DOHH2 (cell line): ENCODE results near the gene ANKRD39.

ENCODE experiments used
- H3F3A ChIP-seq: fragments of 200-600 bp; sonication (generic), shearing (Covaris generic); 2 replicates; pipeline ENCODE4 v1.6.0; 2016; ENCODE audit warnings: antibody characterized with exemption, mild to moderate bottlenecking; ENCODE audit not compliant: control insufficient read depth, insufficient read depth
- H3K27ac ChIP-seq: fragments of 200-600 bp; sonication (generic); 2 replicates; pipeline ENCODE4 v1.5.1; 2014; ENCODE audit warnings: low read depth, mild to moderate bottlenecking, low read length, moderate library complexity
- H3K27me3 ChIP-seq: fragments of 200-600 bp; sonication (generic); 2 replicates; pipeline ENCODE4 v1.6.1; 2014; ENCODE audit warnings: mild to moderate bottlenecking, low read length, mixed read lengths; ENCODE audit not compliant: control insufficient read depth
- H3K36me3 ChIP-seq: fragments of 200-600 bp; sonication (generic); 2 replicates; pipeline ENCODE4 v1.6.1; 2014; ENCODE audit warnings: mild to moderate bottlenecking, low read length, moderate library complexity, mixed read lengths; ENCODE audit not compliant: control insufficient read depth
- H3K4me1 ChIP-seq: fragments of 200-600 bp; sonication (generic); 2 replicates; pipeline ENCODE4 v1.6.1; 2014; ENCODE audit warnings: mild to moderate bottlenecking, low read length, mixed read lengths; ENCODE audit not compliant: control insufficient read depth
- H3K4me2 ChIP-seq: fragments of 200-600 bp; sonication (generic); 2 replicates; pipeline ENCODE4 v1.6.0; 2014; ENCODE audit warnings: mild to moderate bottlenecking, low read length, moderate library complexity
- H3K4me3 ChIP-seq: fragments of 200-600 bp; sonication (generic); 2 replicates; pipeline ENCODE4 v1.5.1; 2014; ENCODE audit warnings: mild to moderate bottlenecking, low read length, mixed read lengths
- H3K79me2 ChIP-seq: fragments of 200-600 bp; sonication (generic); 2 replicates; pipeline ENCODE4 v1.6.1; 2014; ENCODE audit warnings: mild to moderate bottlenecking, low read length, mixed read lengths; ENCODE audit not compliant: control insufficient read depth
- H3K9me2 ChIP-seq: fragments of 200-600 bp; sonication (generic); replicated peaks from 2 replicates; pipeline ENCODE4 v1.6.1; 2014; ENCODE audit warnings: mild to moderate bottlenecking, low read length, mixed read lengths; ENCODE audit not compliant: control insufficient read depth
- H3K9me3 ChIP-seq: fragments of 200-600 bp; sonication (generic); 2 replicates; pipeline ENCODE4 v1.6.1; 2014; ENCODE audit warnings: antibody characterized with exemption, low read length, mixed read lengths; ENCODE audit not compliant: control insufficient read depth, insufficient read depth
- H4K20me1 ChIP-seq: fragments of 200-600 bp; sonication (generic); 2 replicates; pipeline ENCODE4 v1.6.0; 2014; ENCODE audit warnings: low read depth, mild to moderate bottlenecking, antibody characterized with exemption, low read length, moderate library complexity; ENCODE audit not compliant: control insufficient read depth, insufficient read depth
- EZH2phosphoT487 ChIP-seq: fragments of 200-600 bp; sonication (generic); IDR thresholded peaks from 2 replicates; pipeline ENCODE4 v1.6.1; 2017; ENCODE audit warnings: borderline replicate concordance, mild to moderate bottlenecking, antibody characterized with exemption, low read length, moderate library complexity, mixed read lengths
- TF ChIP-seq, protein P1 (sequence below): fragments of 200-600 bp; sonication (generic); IDR thresholded peaks from one replicate; pipeline ENCODE4 v1.5.1; 2014; ENCODE audit warnings: antibody characterized with exemption, mild to moderate bottlenecking, low read depth, low read length; ENCODE audit not compliant: poor library complexity, severe bottlenecking

ANKRD39 gene

DNA sequence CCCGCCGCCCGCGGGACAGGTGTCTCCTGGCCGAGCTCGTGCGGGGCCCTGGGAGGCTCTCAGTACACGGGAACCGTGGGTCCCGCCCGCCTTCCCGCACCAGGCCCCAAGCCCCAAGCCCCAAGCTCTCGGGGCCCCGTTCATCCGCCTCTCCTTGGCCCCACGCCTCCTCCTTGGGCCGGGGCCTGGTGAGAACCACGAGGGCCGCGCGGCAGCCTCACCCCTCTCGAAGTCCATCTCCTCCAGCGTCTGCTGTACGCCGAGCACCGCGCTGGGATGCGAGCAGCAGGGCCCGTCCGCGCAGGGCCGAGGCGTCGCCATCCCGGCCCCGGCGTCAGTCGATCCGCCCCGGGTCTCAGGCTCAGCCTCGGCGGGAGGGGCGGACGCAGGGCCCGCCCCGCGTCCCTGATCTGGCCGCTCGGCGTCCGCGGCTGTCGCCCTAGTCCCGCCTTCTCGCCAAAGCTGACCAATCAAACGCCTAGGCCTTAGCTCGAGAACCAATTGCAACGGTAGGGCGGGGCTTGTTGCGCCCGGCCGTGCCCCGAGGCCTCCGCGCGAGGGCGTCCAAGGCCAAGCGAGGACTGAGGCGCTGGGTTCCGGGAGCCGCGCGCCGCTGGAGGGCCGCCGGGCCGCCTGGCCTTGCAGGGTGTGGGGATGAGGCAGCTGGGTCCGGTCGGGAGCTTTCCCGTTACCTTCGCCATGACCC is at the start of gene ANKRD39:
TSS of gene ANKRD39 (minus strand) at position 350 of the 706 bp plus-strand sequence. CDS start at position 321, 29 bp downstream.
- H3K4me3 ChIP-seq: peak within 1 kb of the TSS; percentile 83
- H3K36me3 ChIP-seq: peaks cover 7% of the 10 kb centered on the region
- no peak for TF ChIP-seq EZH2phosphoT487
- TF ChIP-seq, protein P1, sequence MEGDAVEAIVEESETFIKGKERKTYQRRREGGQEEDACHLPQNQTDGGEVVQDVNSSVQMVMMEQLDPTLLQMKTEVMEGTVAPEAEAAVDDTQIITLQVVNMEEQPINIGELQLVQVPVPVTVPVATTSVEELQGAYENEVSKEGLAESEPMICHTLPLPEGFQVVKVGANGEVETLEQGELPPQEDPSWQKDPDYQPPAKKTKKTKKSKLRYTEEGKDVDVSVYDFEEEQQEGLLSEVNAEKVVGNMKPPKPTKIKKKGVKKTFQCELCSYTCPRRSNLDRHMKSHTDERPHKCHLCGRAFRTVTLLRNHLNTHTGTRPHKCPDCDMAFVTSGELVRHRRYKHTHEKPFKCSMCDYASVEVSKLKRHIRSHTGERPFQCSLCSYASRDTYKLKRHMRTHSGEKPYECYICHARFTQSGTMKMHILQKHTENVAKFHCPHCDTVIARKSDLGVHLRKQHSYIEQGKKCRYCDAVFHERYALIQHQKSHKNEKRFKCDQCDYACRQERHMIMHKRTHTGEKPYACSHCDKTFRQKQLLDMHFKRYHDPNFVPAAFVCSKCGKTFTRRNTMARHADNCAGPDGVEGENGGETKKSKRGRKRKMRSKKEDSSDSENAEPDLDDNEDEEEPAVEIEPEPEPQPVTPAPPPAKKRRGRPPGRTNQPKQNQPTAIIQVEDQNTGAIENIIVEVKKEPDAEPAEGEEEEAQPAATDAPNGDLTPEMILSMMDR: peak; percentile 84
- peaks cover 16% of the 10 kb centered on the region for H3K79me2 ChIP-seq
- H3K9me2 ChIP-seq: no peaks in the 10 kb centered on the region
- no peaks in the 10 kb centered on the region; the same call in 1 of the 2 replicates for H4K20me1 ChIP-seq
- H3F3A ChIP-seq: no peaks in the 10 kb centered on the region
- H3K27ac ChIP-seq: peak within 1 kb of the TSS; percentile 75
- peaks cover 22% of the 10 kb centered on the region for H3K4me1 ChIP-seq
- no peaks in the 10 kb centered on the region for H3K9me3 ChIP-seq
- H3K27me3 ChIP-seq: peaks cover 14% of the 10 kb centered on the region
- H3K4me2 ChIP-seq: peak within 1 kb of the TSS; percentile 99

GRCh38 chr2:96906729-96907114 is 48.9 kb upstream of the ANKRD39 start:
- Histone ChIP-seq H3K9me3 (no peaks in the 10 kb centered on the region), H3K4me1 (no peaks in the 10 kb centered on the region), H3F3A (no peaks in the 10 kb centered on the region), H3K36me3 (no peaks in the 10 kb centered on the region), H3K79me2 (no peaks in the 10 kb centered on the region), H3K27ac (no peak overlapping the region), H3K9me2 (no peaks in the 10 kb centered on the region), H3K4me2 (no peak overlapping the region), H3K4me3 (no peak overlapping the region), H4K20me1 (no peaks in the 10 kb centered on the region), H3K27me3 (peaks cover 3% of the 10 kb centered on the region; the same call in 1 of the 2 replicates)
- no peak for TF ChIP-seq EZH2phosphoT487
- TF ChIP-seq, protein P1: no peak

GRCh38 chr2:96903815-96904214 is 46.0 kb upstream of the ANKRD39 start:
- no peaks in the 10 kb centered on the region for H3K9me2 ChIP-seq
- H3K9me3 ChIP-seq: no peaks in the 10 kb centered on the region
- no peak overlapping the region for H3K27ac ChIP-seq
- H3K79me2 ChIP-seq: no peaks in the 10 kb centered on the region
- TF ChIP-seq, protein P1: no peak
- no peak for TF ChIP-seq EZH2phosphoT487
- no peaks in the 10 kb centered on the region for H4K20me1 ChIP-seq
- no peak overlapping the region for H3K4me3 ChIP-seq
- H3K36me3 ChIP-seq: no peaks in the 10 kb centered on the region
- H3K4me2 ChIP-seq: no peak overlapping the region
- no peaks in the 10 kb centered on the region for H3K27me3 ChIP-seq
- no peaks in the 10 kb centered on the region for H3K4me1 ChIP-seq
- no peaks in the 10 kb centered on the region for H3F3A ChIP-seq
